Fibroblast of lung (primary cell): ENCODE results near the gene PIEZO2. TPM values are rescaled to one million over a fixed set of nuclear protein-coding genes. Genes with fewer than 3 reads are reported as not detected.

Experiments used
- DNase-seq, 2 donors: peaks; one replicate each; pipeline versions ENCODE4 v3.0.0 to v3.0.0-alpha.2; 2010; ENCODE audit warnings: low read depth in 2 of 2
- H2AFZ ChIP-seq: 2 replicates; pipeline ENCODE4 v1.5.1; 2012; ENCODE audit warnings: low read length, control low read depth, inconsistent platforms
- H3K27ac ChIP-seq: 2 replicates; pipeline ENCODE4 v1.5.1; 2011; ENCODE audit warnings: low read length, control low read depth; ENCODE audit not compliant: insufficient read depth
- H3K27me3 ChIP-seq: 2 replicates; pipeline ENCODE4 v1.5.1; 2011; ENCODE audit warnings: mild to moderate bottlenecking, low read length; ENCODE audit not compliant: control insufficient read depth, insufficient read depth
- H3K36me3 ChIP-seq: 2 replicates; pipeline ENCODE4 v1.5.1; 2011; ENCODE audit warnings: low read length; ENCODE audit not compliant: control insufficient read depth, insufficient read depth
- H3K4me1 ChIP-seq: 2 replicates; pipeline ENCODE4 v1.5.1; 2011; ENCODE audit warnings: low read length; ENCODE audit not compliant: control insufficient read depth, insufficient read depth; ENCODE audit errors: extremely low read depth
- H3K4me2 ChIP-seq: 2 replicates; pipeline ENCODE4 v1.5.1; 2011; ENCODE audit warnings: low read length, control low read depth; ENCODE audit not compliant: insufficient read depth; ENCODE audit errors: extremely low read depth
- H3K4me3 ChIP-seq, 4 experiments: fragments of 200-600 bp in 1 of 4; sonication (generic) in 1 of 4; replicated peaks in 1 of 4; 2 replicates each; pipeline ENCODE4 v1.5.1; 2011 to 2016; ENCODE audit warnings: low read length in 4 of 4, low read depth in 3 of 4, mild to moderate bottlenecking in 3 of 4, control low read depth in 2 of 4, inconsistent platforms in 1 of 4, mixed read lengths in 1 of 4; ENCODE audit not compliant: insufficient read depth in 1 of 4; ENCODE audit errors: control extremely low read depth in 1 of 4
- H3K79me2 ChIP-seq: 2 replicates; pipeline ENCODE4 v1.5.1; 2012; ENCODE audit warnings: mild to moderate bottlenecking, low read length, inconsistent platforms; ENCODE audit not compliant: control insufficient read depth, insufficient read depth
- H3K9ac ChIP-seq: 2 replicates; pipeline ENCODE4 v1.5.1; 2011; ENCODE audit warnings: mild to moderate bottlenecking, low read length, control low read depth; ENCODE audit not compliant: insufficient read depth
- H3K9me3 ChIP-seq: 2 replicates; pipeline ENCODE4 v1.5.1; 2012; ENCODE audit warnings: low read depth, low read length; ENCODE audit not compliant: control insufficient read depth, insufficient read depth
- H4K20me1 ChIP-seq: 2 replicates; pipeline ENCODE4 v1.5.1; 2011; ENCODE audit warnings: low read length; ENCODE audit not compliant: control insufficient read depth, insufficient read depth; ENCODE audit errors: extremely low read depth
- EZH2 ChIP-seq: IDR thresholded peaks from 2 replicates; pipeline ENCODE4 v1.5.1; 2012; ENCODE audit warnings: low read length, control low read depth, mild to moderate bottlenecking; ENCODE audit errors: missing control alignments
- polyA plus RNA-seq, 2 donors: library from polyadenylated mRNA; depleted of rRNA in 1 of 2; stranded (reverse) in 1 of 2; unstranded in 1 of 2; fragments of >200 nt; gene quantifications; 2 replicates each; pipeline ENCODE4 v1.2.1, GENCODE V29; 2011 to 2012; ENCODE audit warnings: missing spikeins in 1 of 2
- total RNA-seq: library from RNA; depleted of rRNA; stranded (reverse); fragments of >200 nt; gene quantifications from 2 replicates; pipeline ENCODE4 v1.2.1, GENCODE V29; 2014
- TF ChIP-seq, protein P1 (sequence below), 2 donors: IDR thresholded peaks in 1 of 2; conservative IDR thresholded peaks in 1 of 2; 1 replicate in 1 of 2; 2 replicates in 1 of 2; pipeline ENCODE4 v1.5.1; 2011 to 2012; ENCODE audit warnings: low read length in 2 of 2, control low read depth in 1 of 2, inconsistent platforms in 1 of 2, low read depth in 1 of 2, mild to moderate bottlenecking in 1 of 2

Gene PIEZO2
- total and polyA plus RNA-seq, 2 donors (not counting 1 experiment from before 2014, with no cell fraction given), result 1.2 to 6.6 TPM

DNA sequence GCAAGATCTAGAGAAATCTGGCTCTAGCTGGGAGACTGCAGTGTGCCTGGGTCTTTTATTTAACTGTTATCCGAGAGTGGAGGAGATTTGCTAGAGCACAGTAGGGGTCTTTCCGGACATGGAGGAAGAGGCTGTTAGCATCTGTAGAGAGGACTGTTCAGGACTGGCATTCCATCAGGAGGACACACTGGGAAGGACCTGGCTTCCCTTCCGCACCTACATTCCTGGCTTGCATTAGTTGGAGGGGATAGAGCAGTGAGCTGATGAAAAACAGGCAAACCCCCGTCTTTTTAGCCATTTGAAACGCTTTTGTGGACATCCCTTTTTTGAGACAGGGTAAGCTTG lies 874 bp upstream of the PIEZO2 start:
- H3K4me1 ChIP-seq, result no peaks in the 10 kb centered on the region
- H3K79me2 ChIP-seq, result no peaks in the 10 kb centered on the region
- no peaks in the 10 kb centered on the region for H4K20me1 ChIP-seq
- H3K4me2 ChIP-seq, result no peak overlapping the region
- H3K36me3 ChIP-seq, result no peaks in the 10 kb centered on the region
- H3K27me3 ChIP-seq, result peaks cover 25% of the 10 kb centered on the region
- H3K4me3 ChIP-seq, result no peak overlapping the region
- H3K9me3 ChIP-seq, result no peaks in the 10 kb centered on the region
- TF ChIP-seq EZH2, result no peak
- TF ChIP-seq, protein P1, sequence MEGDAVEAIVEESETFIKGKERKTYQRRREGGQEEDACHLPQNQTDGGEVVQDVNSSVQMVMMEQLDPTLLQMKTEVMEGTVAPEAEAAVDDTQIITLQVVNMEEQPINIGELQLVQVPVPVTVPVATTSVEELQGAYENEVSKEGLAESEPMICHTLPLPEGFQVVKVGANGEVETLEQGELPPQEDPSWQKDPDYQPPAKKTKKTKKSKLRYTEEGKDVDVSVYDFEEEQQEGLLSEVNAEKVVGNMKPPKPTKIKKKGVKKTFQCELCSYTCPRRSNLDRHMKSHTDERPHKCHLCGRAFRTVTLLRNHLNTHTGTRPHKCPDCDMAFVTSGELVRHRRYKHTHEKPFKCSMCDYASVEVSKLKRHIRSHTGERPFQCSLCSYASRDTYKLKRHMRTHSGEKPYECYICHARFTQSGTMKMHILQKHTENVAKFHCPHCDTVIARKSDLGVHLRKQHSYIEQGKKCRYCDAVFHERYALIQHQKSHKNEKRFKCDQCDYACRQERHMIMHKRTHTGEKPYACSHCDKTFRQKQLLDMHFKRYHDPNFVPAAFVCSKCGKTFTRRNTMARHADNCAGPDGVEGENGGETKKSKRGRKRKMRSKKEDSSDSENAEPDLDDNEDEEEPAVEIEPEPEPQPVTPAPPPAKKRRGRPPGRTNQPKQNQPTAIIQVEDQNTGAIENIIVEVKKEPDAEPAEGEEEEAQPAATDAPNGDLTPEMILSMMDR (conservative IDR thresholded peaks at IDR 0.05 in 1 of 2, IDR thresholded peaks at IDR 0.05 in 1 of 2; ENCODE audit: low read depth in 1 of 2, low read length in 2 of 2), result no peak
- no peak overlapping the region for H2AFZ ChIP-seq
- no peak overlapping the region for H3K9ac ChIP-seq
- no peak overlapping the region for H3K27ac ChIP-seq
- DNase-seq, result no peak

DNA sequence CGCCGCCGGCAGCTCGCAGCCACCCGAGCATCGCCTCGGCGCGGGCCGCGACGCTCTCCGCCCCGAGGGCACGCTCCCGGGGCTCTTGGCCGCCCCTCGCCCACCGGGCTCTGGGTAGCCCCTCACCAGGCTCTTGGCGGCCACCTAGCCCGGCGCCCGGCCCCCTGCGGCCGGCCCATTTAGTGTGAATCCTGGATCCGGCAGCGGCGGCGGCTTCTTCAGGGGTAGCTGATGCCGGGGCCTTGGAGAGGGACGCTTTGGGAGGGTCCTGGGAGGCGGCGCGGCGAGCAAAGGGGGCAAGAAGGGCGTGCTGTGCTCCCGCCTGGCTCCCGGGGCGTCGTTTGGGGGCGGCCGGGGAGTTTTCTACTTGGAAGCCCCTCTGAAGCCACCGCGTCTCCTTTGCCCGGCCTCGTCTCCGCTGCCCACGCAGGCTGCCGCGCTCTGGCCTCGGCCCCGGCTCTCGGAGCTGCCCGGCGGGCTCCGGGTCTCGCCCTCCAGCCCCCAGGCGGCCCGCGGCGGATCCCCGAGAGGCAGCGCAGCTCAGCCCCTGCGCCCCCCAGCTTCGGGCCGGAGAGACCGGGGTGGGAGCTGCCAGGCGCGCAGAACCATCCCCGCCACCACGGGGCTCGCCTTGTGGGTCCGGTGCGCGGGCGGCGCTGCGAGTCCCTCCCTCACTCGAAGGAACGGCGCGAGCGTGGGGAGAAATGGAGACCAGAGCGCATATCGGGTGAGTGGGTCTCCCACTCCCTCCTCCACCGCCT lies 509 bp downstream of the PIEZO2 start:
- peaks cover 25% of the 10 kb centered on the region for H3K27me3 ChIP-seq
- no peaks in the 10 kb centered on the region for H3K79me2 ChIP-seq
- no peaks in the 10 kb centered on the region for H3K4me1 ChIP-seq
- TF ChIP-seq EZH2, result peak; percentile 14
- TF ChIP-seq, protein P1 (conservative IDR thresholded peaks at IDR 0.05 in 1 of 2, IDR thresholded peaks at IDR 0.05 in 1 of 2; ENCODE audit: low read depth in 1 of 2, low read length in 2 of 2), result no peak
- DNase-seq, result no peak
- H3K27ac ChIP-seq, result no peak overlapping the region
- no peaks in the 10 kb centered on the region for H4K20me1 ChIP-seq
- no peaks in the 10 kb centered on the region for H3K9me3 ChIP-seq
- no peaks in the 10 kb centered on the region for H3K36me3 ChIP-seq
- H3K4me3 ChIP-seq, result peak overlapping the region; percentile 25 to 46 (median 34)
- H2AFZ ChIP-seq, result no peak overlapping the region
- peak overlapping the region; percentile 75 for H3K4me2 ChIP-seq
- no peak overlapping the region for H3K9ac ChIP-seq

DNA sequence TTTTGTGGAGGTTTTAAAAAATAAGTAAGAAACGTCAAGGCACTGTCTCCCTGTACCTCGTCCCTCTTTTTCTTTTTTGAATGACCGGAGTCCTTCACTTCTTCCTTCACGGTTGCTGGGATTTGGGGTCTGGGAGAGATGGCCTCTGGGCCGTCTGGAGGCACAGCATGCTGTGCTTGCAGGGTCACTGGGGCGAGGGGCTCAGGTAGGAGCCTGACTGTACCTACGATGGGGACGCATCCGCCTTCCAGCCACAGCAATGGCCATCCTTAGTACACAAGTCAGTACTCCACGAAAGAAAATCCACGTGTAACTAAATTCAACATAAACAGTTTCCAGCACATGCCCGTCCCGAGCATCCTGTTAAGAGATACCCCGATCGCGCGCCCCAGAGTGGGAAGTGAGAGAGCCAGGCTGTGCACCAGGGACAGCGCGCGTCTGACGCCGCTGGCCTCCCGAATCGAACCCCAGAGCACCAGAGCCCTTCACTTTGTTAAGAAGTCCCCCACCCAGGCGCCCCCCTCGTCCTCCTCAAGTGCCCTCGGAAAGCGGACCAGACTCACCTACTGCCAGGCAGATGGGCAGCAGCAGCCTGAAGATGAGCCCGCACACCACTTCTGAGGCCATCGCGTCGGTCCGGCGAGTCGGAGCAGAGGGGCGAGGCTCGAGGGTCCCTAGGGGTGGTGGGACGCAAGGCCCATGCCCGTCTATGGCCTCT lies 1.2 kb downstream of the PIEZO2 start:
- TF ChIP-seq, protein P1 (conservative IDR thresholded peaks at IDR 0.05 in 1 of 2, IDR thresholded peaks at IDR 0.05 in 1 of 2; ENCODE audit: low read depth in 1 of 2, low read length in 2 of 2), result no peak
- peak; percentile 92 for TF ChIP-seq EZH2
- DNase-seq, result peak in 1 of 2 donors; percentile 25
- Histone ChIP-seq H3K4me2 (peak overlapping the region; percentile 59), H3K36me3 (no peaks in the 10 kb centered on the region), H3K4me1 (no peaks in the 10 kb centered on the region), H3K79me2 (no peaks in the 10 kb centered on the region), H3K27me3 (peaks cover 25% of the 10 kb centered on the region), H2AFZ (no peak overlapping the region), H3K4me3 (peak overlapping the region; percentile 1 to 46 (median 28)), H3K9ac (no peak overlapping the region), H4K20me1 (no peaks in the 10 kb centered on the region), H3K9me3 (no peaks in the 10 kb centered on the region), H3K27ac (no peak overlapping the region)
